GM10266 (cell line): Measurements from ENCODE around the gene UBAP2L.
"Not testable (repeated sequence)": the region's sequence is repeated elsewhere in the genome, so short reads cannot be mapped to it uniquely, and the experiment has no call there.

ENCODE experiments used
- DNase-seq: peaks from one replicate; pipeline ENCODE4 v3.0.0; 2012; ENCODE audit errors: extremely low spot score
- CTCF ChIP-seq: IDR thresholded peaks from 2 replicates; pipeline ENCODE4 v1.5.1; 2012; ENCODE audit warnings: mild to moderate bottlenecking, low read depth; ENCODE audit not compliant: control insufficient read depth, insufficient read depth; ENCODE audit errors: missing control alignments

Gene UBAP2L

DNA sequence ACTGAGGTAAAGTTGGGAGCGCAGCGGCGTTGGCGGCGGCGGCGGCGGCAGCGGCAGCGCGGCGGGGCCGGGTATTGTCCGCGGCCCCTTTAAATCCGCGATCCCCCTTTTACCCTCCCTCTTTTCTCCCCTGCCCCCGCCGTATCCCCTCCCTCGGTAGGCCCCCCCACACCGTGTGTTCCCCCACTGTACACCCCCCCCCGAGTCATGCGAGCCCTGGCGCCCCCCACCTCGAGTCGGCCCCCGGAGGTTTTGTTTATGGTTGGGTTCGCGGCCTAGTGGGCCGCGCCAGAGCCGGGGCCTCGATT is 169 bp downstream of the UBAP2L start:
- DNase-seq, result no peak
- TF ChIP-seq CTCF, result no peak

DNA sequence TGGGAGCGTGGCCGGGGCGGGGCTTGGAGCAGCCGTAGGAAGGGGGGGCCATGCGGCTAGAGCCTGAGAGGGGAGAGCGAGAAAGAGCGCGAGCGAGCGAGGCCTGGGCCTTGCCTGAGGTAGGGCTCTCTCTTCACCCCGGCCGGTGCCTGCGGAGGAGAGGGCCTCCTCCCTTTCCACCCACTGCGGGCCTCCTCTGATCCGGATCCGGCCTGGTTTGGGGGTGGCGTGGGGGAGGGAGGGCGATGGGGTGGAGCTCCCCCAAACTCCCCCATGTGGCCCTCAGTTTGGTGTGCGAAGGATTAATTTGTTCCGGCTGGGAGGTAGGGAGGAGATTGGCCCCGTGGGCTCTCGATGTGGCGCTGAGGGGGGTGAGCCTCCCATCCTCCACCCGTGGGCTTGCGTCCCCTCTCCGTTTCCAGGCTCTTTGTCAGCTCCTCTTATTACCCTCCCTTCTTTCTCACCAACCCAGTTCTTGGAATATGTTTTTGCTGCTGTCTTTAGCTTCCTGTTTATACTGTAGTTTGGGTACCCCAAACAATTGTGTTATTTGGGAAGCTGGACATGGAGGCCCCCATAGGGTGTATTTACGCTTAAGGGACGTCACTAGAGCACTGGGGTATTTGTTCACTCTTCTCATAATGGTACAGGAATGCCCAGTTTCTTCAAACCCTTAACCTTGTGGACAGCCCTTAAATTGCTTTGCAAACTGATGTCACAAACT is 685 bp downstream of the UBAP2L start:
- no peak for TF ChIP-seq CTCF
- DNase-seq, result peak; percentile 61

DNA sequence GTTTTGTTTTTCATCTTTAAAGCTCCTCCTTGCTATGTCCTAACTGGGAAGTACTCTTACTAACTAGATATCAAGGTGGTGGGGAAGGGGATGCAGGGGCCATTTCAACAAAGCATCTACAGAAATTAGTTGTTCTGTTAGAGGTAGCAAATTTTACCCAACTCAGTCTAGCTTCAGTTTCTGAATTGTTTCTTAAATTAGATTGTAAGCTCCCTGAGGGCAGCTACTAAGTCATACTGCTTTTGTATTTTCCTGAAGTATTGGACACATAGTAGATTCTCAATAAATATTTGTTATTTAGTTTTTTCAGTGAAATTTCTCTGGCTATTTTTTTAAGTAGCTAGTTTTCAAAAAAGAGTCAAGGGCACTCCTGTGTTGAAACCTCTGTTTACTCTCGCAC is 1.8 kb downstream of the UBAP2L start:
- no peak for TF ChIP-seq CTCF
- DNase-seq, result no peak

DNA sequence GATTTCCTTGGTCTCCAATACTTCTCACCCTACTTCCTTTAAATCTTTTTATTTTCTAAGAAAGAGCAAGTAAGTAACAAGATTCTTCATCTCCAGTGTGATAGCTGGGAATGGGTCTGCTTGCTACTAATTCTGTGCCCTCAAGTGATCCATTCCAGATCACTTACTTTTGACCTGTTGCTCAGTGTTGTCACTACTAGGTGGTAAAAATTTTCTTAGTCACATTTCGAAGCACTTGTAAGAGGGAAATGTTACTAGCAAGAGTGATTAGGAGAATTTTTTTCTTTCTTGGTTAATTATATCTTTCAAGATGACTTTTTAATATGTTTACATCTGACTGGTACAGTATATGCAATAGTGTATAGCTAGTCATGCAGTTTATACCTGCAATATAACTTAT is 2.2 kb downstream of the UBAP2L start:
- no peak for DNase-seq
- TF ChIP-seq CTCF, result no peak

DNA sequence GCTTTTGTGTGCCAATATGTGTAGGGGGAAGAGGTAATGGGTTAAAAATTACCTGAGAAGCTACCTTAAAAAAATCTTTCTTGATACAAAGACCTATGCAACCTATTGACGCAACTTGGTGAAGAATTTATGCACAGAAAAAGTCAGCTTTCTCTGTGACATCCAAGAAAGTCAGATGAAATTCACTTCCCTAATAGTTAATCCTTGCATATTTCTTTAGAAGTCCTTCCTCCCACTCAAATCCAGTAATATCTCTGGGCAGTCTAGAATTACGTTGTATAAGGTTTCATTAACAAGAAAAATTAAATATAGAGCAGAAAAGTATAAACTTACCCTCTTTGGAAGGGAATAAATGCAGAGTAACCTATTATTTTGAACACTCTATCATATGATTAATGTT is 2.9 kb downstream of the UBAP2L start:
- DNase-seq, result no peak
- no peak for TF ChIP-seq CTCF

DNA sequence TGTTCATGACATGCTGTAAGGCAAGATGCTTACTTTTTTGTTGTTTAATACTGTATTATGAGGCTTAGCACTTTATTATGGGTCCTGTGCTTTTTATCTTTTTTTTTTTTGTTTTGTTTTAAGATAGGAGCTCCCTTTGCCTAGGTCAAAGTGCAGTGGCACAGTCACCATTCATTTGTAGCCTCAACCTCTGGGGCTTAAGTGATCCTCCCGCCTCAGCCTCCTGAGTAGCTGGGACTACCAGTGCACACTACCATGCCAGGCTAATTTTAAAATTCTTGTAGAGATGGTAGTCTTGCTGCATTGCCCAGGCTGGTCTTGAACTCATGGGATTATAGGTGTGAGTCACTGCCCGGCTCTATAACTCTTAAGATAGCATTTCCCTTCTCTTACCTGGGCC is 4.6 kb downstream of the UBAP2L start:
- no peak for DNase-seq
- no peak for TF ChIP-seq CTCF

DNA sequence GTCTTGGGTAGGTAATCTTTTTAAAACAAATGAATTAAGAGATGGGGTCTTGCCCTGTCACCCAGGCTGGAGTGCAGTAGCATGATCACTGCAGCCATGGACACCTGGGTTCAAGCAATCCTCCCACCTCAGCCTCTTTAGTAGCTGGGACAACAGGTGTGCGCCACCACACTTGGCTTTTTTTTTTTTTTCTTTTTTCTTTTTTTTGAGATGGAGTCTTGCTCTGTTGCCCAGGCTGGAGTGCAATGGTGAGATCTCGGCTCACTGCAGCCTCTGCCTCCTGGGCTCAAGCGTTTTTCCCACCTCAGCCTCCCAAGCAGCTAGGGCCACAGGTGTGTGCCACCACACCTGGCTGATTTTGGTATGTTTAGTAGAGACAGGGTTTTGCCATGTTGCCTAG is 10.4 kb downstream of the UBAP2L start:
- not testable (repeated sequence) for DNase-seq

GRCh38 chr1:154233127-154233526 is 12.4 kb downstream of the UBAP2L start:
- not testable (repeated sequence) for DNase-seq

GRCh38 chr1:154236855-154237254 is 16.1 kb downstream of the UBAP2L start:
- TF ChIP-seq CTCF, result no peak

More at GRCh38 chr1:154236855-154237254, 16.1 kb downstream of the UBAP2L start:
- DNase-seq, result no peak
